ENCODE measurements around the gene MORN4.
"Not testable (repeated sequence)": the region's sequence is repeated elsewhere in the genome, so short reads cannot be mapped to it uniquely, and the experiment has no call there.

The MORN4 gene

DNA sequence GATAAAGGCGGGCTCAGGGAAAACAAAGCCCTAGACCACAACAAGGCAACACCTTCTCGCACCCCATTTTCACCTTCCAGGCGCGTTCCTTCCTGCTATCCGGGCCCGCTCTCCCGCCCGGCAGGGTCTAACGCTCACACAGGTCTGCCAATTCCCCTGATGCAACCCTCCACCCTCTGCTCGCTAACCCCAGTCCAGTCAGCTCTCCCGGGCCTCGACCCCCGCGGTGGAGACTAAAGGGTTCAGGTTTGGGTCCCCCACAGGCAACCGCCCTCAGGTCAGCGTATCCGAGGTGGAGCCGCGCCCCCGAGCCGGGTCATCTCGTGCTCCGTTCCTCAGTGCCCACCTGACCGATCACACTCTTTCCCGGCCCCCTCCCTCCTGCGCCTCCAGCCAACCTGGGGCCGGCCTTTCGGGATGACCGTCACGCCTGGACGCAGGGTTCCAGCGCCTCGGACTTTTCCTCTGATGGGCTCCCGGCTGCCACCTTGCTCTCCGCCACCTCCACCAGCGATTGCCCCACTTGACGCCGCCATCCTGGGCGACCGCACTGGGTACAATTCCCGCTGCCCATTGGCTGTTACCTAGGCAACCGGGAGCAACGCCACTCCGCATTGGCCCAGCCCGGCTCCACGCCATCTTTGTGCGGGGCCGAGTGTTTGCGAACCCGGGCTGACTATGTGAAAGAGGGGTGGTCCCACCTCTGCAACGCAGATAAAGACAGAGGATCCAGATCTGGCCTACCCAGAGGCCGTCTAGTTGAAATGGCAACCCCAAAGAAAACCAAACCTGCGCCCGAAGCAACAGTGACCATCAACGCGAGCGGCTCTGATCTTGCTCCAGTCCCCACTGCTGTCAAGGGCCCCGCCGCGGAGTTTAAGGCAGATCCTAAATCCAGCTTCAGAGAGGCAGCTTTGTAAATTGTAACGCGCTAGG, at the start of gene MORN4:
TSS of gene MORN4 (minus strand) at position 552 of the 936 bp plus-strand sequence. CDS start 13,847 bp downstream, outside the sequence.
- DNase-seq (ENCODE audit: low spot score), result peak; percentile 93

- no peak for DNase-seq (ENCODE audit: low spot score)
Observed at GRCh38 chr10:97682042-97682441, 48.7 kb upstream of the MORN4 start.

- DNase-seq (ENCODE audit: low spot score), result no peak
Observed at GRCh38 chr10:97679594-97679993, 46.3 kb upstream of the MORN4 start.

DNA sequence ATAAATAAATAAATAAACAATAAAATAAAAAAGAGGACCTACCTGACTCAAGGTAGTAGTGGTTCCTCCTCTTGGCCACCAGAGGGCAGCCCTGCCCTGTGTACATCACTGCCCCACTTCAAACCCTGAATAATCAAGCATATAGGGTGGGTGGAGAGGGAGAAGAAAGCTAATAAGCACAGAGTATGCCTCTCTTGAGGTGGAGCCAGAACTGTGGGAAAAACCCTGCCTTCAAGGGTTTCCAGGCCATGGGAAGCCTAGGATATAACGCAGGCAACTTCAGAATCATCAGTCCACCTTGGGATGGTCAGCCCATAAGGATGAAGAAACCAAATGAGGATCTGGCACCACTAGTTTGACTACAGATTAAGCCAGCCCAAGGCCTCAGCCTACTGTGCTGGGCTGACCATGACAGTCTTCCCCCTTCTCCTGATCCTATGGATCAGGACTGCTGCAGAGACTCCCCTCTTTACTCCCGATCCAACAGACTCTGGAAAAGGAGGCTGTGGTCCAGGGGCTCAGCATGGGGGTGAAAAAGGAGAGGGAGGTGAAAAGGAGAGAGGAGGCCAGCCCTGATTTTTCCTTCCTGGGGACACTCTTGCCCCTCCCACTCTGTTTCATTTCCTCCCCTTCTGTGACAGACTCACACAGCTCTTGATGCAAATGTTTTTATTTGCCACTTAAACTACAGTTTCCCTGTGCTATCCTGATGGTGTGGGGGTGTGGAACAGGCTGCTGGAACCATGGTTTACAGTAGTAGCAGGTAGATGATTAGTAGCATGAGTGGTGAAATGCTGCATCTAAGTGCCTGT, 43.7 kb upstream of the MORN4 start:
- peak; percentile 69 for DNase-seq (ENCODE audit: low spot score)

GRCh38 chr10:97675222-97675621, 41.9 kb upstream of the MORN4 start:
- DNase-seq (ENCODE audit: low spot score), result no peak

- DNase-seq (ENCODE audit: low spot score), result peak; percentile 83
Observed at GRCh38 chr10:97673736-97674525, 40.6 kb upstream of the MORN4 start.

GRCh38 chr10:97669571-97669970, 36.3 kb upstream of the MORN4 start:
- DNase-seq (ENCODE audit: low spot score), result no peak

- no peak for DNase-seq (ENCODE audit: low spot score)
Observed at GRCh38 chr10:97667463-97667862, 34.2 kb upstream of the MORN4 start.

DNA sequence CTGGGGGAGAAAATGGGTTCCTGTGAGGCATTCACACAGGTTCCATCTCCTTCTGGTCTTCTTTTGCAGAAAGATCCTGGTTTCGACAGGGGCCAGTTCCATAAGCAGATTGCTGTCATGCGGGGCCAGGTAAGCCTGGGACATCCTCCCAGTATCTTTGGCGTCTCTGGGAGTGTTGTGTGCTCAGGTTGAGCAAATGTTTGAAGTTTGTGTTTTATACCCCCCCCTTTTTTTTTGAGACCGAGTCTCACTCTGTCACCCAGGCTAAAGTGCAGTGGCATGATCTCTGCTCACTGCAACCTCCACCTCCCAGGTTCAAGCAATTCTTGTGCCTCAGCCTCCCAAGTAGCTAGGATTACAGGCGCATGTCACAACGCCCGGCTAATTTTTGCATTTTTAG, 33.7 kb upstream of the MORN4 start:
- DNase-seq (ENCODE audit: low spot score), result no peak

GRCh38 chr10:97664282-97664850, 31.1 kb upstream of the MORN4 start:
- DNase-seq (ENCODE audit: low spot score), result no peak

DNA sequence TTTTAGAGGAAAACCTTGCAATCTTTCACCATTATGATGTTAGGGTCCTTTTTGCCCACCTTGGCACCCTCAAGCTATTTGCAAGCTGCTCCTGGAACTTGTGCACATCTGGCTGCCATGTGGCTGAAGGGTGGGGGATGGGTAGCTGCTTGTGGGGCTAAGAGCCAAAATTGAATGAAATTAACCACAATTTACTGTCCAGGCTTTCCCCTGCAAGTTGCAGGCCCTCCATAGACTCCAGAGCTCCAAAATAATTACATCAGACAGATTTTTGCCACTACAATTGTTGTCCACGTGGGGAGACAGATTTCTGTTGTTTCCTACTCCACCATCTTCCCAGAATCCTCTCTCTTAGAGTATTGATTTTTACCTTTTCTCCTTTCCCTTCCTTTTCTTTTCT, 26.3 kb upstream of the MORN4 start:
- no peak for DNase-seq (ENCODE audit: low spot score)

- DNase-seq (ENCODE audit: low spot score), result no peak
Observed at GRCh38 chr10:97656777-97657176, 23.5 kb upstream of the MORN4 start.

- DNase-seq (ENCODE audit: low spot score), result peak; percentile 67
Observed at GRCh38 chr10:97651773-97652172, 18.5 kb upstream of the MORN4 start.

- DNase-seq (ENCODE audit: low spot score), result no peak
Observed at GRCh38 chr10:97650726-97651125, 17.4 kb upstream of the MORN4 start.

DNA sequence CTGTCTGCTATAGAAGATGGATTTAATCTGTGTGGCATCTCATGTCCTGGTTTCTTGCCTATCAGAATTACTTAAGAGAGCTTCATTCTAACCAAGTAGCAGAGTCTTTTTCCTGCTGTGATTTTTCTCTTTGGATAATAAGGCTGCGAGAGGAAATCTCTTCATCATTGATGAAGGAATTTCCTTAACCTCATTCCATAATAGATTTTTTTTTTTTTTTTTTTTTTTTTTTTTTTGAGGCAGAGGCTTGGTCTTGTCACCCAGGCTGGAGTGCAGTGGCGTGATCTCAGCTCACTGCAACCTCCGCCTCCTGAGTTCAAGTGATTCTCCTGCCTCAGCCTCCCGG, 16.1 kb upstream of the MORN4 start:
- DNase-seq (ENCODE audit: low spot score), result not testable (repeated sequence)

GRCh38 chr10:97648562-97649404, 15.5 kb upstream of the MORN4 start:
- peak; percentile 92 for DNase-seq (ENCODE audit: low spot score)

DNA sequence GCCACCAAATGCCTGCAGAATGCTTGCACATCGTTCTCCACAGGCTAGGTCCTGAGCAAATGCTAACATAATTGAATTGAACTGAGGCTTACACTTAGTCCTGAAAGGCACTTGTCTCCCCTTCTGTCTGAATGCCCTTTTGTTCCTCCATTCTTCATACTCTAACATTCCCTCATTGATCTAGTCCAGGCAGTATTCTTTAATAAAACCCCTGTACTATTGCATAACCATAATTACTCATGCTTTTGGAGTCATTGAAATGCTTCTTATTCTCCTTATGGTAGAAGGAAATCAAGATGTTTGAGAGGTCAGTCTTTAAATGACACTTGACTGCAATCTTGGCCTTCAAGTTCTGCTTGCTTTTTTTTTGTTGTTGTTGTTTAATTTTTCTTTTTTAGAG, 14.3 kb upstream of the MORN4 start:
- DNase-seq (ENCODE audit: low spot score), result peak; percentile 38

DNA sequence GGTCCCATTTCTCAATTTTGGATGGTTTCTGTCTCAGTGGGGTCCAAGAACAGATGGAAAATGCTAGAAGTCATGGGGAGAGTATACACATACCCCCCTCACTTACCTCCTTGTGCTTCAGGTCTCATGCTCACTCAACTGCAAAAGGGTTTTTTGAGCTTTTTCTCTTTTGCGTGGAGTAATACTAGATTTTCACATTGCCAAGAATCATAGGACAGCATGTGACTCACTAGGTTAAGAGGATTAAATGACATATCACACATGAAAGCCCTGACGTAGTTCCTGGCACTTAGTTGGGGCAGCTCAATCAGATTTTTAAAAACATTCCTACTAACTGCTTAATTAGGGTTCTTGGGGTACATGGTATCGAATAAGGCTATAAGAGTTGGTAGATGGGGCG, 11.6 kb upstream of the MORN4 start:
- DNase-seq (ENCODE audit: low spot score), result no peak

DNA sequence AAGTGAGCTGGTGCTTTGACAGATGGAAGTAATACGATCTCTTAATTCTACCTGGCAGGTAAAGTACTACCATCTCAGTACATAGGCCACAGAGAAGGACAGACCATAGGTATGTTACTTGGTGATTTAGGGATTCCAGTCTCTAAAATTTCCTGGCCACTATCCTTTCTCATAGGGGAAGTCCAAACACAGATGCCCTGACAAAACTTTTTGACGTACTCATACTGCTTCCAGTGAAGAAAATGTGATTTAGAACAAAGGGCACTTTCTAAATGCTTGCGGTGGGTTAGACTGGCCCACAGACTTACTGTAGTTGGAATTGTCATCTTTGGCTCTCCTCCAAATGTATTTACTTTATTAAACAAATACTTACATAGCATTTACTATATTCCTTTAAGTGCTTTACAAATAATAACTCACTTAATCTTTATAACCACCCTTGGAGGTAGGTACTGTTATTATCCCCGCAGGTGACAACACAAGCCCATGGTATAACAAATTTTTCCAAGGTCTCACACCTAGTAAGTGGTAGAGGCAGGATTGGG, 10.2 kb upstream of the MORN4 start:
- DNase-seq (ENCODE audit: low spot score), result no peak

DNA sequence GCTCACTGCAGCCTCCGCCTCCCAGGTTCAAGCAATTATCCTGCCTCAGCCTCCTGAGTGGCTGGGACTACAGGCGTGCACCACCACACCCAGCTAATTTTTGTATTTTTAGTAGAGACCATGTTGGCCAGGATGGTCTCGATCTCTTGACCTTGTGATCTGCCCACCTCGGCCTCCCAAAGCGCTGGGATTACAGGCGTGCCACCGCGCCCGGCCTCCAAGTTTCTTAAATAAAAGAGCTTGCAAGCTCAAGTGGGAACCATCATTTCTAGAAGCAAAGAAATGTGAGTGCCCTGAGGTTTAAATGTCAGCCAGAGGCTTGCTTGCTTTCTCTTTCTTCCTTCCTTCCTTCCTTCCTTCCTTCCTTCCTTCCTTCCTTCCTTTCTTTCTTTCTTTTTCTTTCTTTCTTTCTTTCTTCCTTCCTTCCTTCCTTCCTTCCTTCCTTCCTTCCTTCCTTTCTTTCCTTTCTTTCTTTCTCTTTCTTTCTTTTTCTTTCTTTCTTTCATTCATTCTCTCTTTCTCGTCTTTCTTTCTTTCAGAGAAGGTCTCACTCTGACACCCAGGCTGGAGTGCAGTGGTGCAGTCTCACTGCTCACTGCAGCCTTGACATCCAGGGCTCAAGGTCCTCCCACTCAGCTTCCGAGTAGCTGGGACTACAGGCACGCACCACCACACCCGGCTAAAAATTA, 9.3 kb upstream of the MORN4 start:
- not testable (repeated sequence) for DNase-seq (ENCODE audit: low spot score)

Measured in kidney tubule cell (primary cell).